CD4-positive, alpha-beta T cell treated with Interleukin-15 for 1 hour (primary cell): ENCODE data around the gene CD207.

Source experiments
- DNase-seq: peaks from one replicate; pipeline ENCODE4 v3.0.0-alpha.2; 2020

The CD207 gene

GRCh38 chr2:70793450-70793849 lies 42.2 kb downstream of the CD207 start:
- DNase-seq: peak; percentile 21

DNA sequence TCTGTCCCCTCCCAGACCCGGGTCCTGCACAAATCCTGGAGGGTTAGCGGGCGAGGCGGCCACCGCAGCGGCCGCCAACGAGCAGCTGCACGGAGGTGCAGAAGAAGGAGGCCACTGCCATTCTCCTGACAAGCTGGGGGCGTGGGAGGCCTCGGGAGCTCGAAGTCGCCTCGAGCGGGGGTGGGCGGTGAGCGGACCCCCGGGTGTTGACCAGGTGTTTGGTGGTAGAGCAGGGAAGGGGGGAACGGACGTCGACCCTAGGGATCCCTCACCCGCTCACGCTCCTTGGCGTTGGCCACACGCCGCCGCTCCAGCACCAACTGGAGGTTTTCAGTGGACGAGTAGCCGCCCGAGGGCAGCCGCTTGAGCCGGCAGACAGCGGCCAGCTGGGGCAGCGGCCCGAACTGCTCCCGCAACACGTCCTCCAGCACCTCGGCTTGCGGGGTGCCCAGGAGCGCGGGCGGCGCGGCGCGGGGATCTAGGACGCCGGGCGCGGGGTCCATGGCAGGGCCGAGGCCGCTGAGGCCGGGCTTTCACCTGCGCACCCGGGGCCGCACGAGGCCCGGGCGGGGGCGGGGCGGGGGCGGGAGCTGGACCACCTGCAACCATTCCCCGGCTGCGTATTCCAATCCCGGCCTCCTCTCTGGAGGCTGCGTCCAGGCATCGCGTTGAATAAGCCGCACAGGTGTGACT lies 45.3 kb downstream of the CD207 start, which contains the start of gene FIGLA:
Gene FIGLA, minus strand, starts transcription at position 508 of the 693 bp plus-strand sequence. Its CDS starts 5 bp downstream, at position 503.
- no peak for DNase-seq

- peak; percentile 63 for DNase-seq
Observed at GRCh38 chr2:70789304-70790135, 46.1 kb downstream of the CD207 start.

- DNase-seq: peak; percentile 30
Observed at GRCh38 chr2:70785137-70785911, 50.3 kb downstream of the CD207 start.

GRCh38 chr2:70784320-70784719 lies 51.3 kb downstream of the CD207 start:
- DNase-seq: no peak
